ENCODE data around the gene GRIK3. TPM values are rescaled to one million over a fixed set of nuclear protein-coding genes. Genes with fewer than 3 reads are reported as not detected.
"Not testable (repeated sequence)": the region's sequence is repeated elsewhere in the genome, so short reads cannot be mapped to it uniquely, and the experiment has no call there.

The GRIK3 gene
- total RNA-seq, 1 donor from 2014 or later = not detected

DNA sequence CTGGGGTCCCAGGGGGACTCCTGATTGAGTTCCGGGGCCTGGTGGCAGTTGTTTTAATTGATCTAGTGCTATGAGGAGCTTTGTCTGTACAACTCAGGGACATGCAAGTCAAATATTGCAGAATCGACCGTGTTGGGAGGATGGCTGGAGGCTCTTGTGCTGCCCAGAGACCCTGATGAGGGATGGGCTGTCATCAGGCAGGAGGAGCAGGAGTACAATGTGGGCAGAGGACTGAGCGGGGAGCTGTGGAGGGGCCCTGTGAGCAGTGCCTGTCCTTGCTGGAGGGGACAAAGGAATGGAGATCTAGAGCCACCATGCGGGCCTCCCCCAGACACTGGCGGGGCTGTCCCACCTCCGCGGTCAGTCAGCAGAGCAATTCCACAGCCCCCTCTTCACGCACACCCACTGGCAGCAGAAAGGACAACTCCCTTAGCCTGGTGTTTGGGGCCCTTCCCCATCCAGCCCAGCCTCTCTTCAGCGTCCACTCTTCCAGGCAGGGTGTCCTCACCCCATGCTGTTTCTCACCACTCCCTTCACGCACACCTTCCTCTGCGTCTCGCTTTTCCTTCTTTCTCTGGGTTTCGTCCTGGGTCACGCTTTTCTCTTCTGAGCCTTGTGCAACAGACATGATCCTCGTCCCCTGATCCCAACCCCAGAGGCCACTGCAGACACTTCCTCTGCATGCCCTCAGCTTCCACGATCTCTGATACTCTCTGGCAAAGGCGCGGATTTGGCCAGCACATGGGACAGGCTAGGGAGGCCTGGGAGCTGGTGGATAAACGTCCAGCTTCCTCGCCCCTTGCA lies 122.6 kb downstream of the GRIK3 start:
- intact Hi-C loops (cut with micrococcal nuclease) = no loop called here

GRCh38 chr1:36910886-36911540 lies 123.3 kb downstream of the GRIK3 start:
- intact Hi-C loops (cut with micrococcal nuclease) = no loop called here

- intact Hi-C loops (cut with micrococcal nuclease) = no loop called here
Observed at GRCh38 chr1:36909946-36910725, 124.2 kb downstream of the GRIK3 start.

DNA sequence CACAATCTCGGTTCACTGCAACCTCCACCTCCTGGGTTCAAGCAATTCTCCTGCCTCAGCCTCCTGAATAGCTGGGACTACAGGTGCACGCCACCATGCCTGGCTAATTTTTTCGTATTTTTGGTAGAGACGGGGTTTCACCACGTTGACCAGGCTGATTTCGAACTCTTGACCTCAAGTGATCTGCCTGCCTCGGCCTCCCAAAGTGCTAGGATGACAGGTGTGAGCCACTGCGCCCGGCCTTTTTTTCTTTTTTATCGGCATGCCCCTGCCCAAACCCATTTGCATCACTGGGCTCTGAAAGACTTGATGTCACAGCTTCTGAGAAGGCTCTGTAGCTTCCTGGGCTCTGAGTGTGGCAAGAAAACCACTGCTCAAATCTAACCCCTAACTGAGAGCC lies 125.0 kb downstream of the GRIK3 start:
- intact Hi-C loops (cut with micrococcal nuclease) = not testable (repeated sequence)

GRCh38 chr1:36908096-36908495 lies 126.2 kb downstream of the GRIK3 start:
- intact Hi-C loops (cut with micrococcal nuclease) = no loop called here

GRCh38 chr1:36906555-36906954 lies 127.8 kb downstream of the GRIK3 start:
- intact Hi-C loops (cut with micrococcal nuclease) = no loop called here

GRCh38 chr1:36905941-36906340 lies 128.4 kb downstream of the GRIK3 start:
- intact Hi-C loops (cut with micrococcal nuclease) = no loop called here

GRCh38 chr1:36900128-36900527 lies 134.2 kb downstream of the GRIK3 start:
- intact Hi-C loops (cut with micrococcal nuclease) = no loop called here

DNA sequence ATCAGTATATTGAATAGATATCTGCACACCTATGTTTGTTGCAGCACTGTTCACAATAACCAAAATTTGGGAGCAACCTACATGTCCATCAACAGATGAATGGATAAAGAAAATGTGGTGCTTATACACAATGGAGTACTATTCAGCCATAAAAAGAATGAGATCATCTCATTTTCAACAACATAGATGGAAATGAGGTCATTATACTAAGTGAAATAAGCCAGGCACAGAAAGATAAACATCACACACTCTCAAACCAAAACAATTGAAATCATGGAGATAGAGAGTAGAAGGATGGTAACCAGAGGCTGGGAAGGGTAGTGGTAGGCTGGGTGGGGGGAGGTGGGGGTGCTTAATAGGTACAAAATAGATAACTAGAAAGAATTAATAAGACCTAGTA lies 136.5 kb downstream of the GRIK3 start:
- intact Hi-C loops (cut with micrococcal nuclease) = not testable (repeated sequence)

DNA sequence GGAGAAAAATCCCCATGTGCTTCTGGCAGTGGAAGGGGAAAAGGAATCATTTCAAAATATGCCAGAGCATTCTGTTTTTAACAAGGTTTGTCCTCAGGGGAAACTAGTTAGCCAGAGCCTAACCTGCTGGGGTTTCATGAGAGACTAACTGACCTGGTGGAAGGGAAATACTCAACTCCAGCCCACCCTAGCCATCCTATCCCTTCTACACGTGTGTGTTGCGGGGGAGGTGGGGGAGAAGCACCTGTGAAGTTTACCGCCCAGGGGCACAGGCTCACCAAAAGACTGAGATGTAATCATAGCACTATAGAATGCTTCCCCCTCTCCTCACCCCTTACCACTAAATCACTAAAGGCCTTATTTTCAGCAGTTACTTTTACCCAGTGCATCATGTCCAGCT lies 139.5 kb downstream of the GRIK3 start:
- intact Hi-C loops (cut with micrococcal nuclease) = no loop called here

GRCh38 chr1:36890776-36891175 lies 143.5 kb downstream of the GRIK3 start:
- intact Hi-C loops (cut with micrococcal nuclease) = no loop called here

DNA sequence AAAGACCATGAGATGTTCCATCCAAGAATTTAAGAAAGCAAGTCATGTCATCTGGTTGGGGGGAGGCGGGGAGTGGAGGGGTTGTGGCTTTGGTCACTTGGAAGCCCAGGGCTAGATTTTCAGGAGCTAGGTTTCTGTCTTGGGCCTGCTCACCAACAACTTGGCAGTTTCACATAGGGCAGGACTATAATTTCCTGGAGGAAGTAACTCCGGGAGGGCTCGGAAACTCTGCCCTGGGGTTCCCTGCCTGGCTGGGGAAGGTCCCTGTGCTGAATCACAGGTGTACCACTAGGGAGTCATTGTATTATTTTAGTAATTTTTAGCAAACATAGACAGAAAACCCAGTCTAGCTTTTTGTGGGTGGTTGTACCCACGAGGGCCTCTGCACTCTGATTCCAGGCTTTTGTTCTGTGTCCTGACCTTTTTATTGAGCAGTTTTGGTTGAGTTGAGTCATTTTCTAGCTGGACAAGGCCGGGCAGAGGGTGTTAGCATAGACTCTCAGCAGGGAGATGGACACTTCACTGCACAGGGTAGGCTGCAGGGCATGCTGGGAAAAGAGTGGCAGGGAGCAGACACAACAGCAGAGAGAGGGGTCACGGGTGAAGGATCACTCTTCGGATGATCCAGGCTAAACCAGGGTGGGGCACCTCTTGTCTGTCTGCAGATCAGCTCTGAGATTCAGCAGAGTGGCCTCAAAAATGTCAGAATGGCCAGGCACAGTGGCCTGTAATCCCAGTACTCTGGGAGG lies 144.7 kb downstream of the GRIK3 start:
- intact Hi-C loops (cut with micrococcal nuclease) = no loop called here

- intact Hi-C loops (cut with micrococcal nuclease) = no loop called here
Observed at GRCh38 chr1:36888811-36889477, 145.4 kb downstream of the GRIK3 start.

DNA sequence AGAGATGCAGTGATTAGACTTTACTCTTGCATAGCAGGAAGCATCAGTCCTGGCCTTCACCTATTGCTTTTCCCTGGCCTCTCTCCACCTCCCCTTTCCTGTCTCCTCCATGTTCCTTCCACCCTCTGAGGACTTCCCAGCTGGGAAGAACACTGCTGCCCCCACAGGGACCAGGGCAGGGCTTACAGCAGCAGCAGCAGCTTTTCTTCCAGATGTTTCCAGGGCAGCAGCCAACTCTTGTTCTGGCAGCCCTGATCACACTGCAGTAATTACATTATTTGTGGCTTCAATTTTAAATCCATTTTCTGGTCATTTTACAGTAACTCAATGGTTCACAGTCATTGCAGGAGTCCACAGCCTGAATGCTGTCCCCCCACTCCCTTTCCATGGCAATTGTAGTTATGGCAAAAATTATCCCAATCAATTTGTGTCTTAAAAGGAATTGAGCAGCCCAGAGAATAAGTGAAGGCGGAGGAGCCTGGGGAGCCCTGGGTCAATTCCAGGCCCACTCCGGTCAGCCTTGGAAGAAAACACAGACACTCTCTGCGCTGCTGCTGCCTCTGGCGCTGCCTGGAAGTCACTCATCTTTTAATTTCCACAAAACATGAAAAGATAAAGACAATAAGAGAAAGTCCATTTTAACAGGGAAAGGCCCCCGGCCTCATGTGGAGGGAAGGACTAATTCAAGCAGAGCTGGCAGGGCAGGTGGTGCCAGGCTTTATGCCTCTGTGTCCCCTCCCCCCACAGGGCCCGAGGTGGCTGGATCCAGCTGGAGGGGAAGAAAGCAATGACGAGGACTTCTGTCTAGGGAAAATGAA lies 148.6 kb downstream of the GRIK3 start:
- intact Hi-C loops (cut with micrococcal nuclease) = no loop called here

DNA sequence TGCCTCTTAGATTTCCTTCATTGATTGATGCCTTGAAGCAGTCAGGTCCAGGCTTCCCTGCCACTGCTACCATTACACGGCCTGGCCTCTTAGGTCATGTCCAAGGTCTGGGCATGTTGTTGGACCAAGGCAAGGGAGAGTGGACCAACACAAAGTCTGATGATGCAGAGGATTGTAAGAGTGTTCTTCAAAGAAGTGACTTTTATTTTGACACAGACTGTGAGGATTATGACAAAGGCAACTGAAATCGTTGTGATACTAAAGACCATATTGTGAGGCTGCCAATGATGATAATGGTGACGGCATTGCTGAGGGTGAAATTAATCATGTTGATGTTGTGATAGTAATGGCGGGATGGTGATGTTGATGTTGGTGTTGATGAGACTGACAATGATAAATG lies 149.5 kb downstream of the GRIK3 start:
- intact Hi-C loops (cut with micrococcal nuclease) = no loop called here

- intact Hi-C loops (cut with micrococcal nuclease) = no loop called here
Observed at GRCh38 chr1:36884029-36884701, 150.2 kb downstream of the GRIK3 start.

DNA sequence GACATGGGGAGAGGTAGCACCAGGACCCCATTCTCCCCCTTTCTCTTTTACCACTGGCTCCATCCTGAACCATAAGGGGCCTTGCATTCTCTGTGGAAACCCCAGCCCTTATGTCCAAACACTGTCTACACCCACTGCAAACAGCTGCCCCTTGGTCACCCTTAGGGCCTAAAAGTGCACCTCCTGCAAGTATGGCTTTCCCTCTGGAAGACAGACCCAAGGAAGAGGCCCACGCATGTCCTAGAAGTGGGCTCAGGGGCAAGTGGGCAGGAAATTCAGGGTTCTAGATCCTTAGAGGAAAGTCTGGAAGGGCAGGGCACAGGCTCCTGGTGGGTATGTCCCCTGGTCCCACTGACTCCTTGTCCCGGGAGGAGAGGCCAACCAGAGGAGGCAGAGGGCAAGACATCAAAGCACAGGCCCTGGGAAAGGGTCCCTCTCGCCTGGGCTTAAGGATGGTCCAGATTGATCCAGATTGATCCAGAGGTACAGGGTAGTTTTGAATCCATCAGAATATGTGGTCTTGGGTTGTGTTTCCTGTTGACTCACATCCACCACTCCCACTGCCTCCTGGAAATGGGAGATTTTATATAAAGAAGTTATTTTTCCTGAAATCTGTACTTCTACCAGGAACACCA lies 150.9 kb downstream of the GRIK3 start:
- intact Hi-C loops (cut with micrococcal nuclease) = no loop called here

GRCh38 chr1:36882536-36883285 lies 151.6 kb downstream of the GRIK3 start:
- intact Hi-C loops (cut with micrococcal nuclease) = no loop called here

Data from T-helper 2 cell treated with Interferon-gamma antibody and Interleukin-4, amounts not matched to agents 100 ng/mL and 5 ng/mL, for 36 hours (primary cell).